ENCODE results near the gene RNU6-7. TPM values are rescaled to one million over a fixed set of nuclear protein-coding genes. Genes with fewer than 3 reads are reported as not detected.
A peak's percentile ranks its signal among the peaks of the same experiment; 100 is the strongest.

RNU6-7 gene
- total and polyA plus RNA-seq, 2 of the 13 experiments (the other 11 are each of a cell fraction or from before 2014, with no cell fraction given), result under 0.01 TPM; not detected in 1

GRCh38 chr14:32201816-32202490, at the start of gene RNU6-7 (continued):
- TF ChIP-seq, protein P1, sequence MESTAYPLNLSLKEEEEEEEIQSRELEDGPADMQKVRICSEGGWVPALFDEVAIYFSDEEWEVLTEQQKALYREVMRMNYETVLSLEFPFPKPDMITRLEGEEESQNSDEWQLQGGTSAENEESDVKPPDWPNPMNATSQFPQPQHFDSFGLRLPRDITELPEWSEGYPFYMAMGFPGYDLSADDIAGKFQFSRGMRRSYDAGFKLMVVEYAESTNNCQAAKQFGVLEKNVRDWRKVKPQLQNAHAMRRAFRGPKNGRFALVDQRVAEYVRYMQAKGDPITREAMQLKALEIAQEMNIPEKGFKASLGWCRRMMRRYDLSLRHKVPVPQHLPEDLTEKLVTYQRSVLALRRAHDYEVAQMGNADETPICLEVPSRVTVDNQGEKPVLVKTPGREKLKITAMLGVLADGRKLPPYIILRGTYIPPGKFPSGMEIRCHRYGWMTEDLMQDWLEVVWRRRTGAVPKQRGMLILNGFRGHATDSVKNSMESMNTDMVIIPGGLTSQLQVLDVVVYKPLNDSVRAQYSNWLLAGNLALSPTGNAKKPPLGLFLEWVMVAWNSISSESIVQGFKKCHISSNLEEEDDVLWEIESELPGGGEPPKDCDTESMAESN (CRISPR knock-in tag; conservative IDR thresholded peaks at IDR 0.05), result no peak; the same call in 1 of the 2 replicates
- peak; percentile 88 for TF ChIP-seq HOXA9 (CRISPR knock-in tag; IDR thresholded peaks at IDR 0.05; ENCODE audit: borderline replicate concordance)
- TF ChIP-seq, protein P2, sequence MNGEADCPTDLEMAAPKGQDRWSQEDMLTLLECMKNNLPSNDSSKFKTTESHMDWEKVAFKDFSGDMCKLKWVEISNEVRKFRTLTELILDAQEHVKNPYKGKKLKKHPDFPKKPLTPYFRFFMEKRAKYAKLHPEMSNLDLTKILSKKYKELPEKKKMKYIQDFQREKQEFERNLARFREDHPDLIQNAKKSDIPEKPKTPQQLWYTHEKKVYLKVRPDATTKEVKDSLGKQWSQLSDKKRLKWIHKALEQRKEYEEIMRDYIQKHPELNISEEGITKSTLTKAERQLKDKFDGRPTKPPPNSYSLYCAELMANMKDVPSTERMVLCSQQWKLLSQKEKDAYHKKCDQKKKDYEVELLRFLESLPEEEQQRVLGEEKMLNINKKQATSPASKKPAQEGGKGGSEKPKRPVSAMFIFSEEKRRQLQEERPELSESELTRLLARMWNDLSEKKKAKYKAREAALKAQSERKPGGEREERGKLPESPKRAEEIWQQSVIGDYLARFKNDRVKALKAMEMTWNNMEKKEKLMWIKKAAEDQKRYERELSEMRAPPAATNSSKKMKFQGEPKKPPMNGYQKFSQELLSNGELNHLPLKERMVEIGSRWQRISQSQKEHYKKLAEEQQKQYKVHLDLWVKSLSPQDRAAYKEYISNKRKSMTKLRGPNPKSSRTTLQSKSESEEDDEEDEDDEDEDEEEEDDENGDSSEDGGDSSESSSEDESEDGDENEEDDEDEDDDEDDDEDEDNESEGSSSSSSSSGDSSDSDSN (CRISPR knock-in tag; IDR thresholded peaks at IDR 0.05), result no peak
- TF ChIP-seq NFYB (CRISPR knock-in tag; IDR thresholded peaks at IDR 0.05), result peak; percentile 16
- 0 out of 2 replicates have a peak, but pooled peaks have one; percentile 21 for TF ChIP-seq NFE2 (CRISPR knock-in tag; IDR thresholded peaks at IDR 0.05)
- peak; percentile 60; the same call in 1 of the 2 replicates for TF ChIP-seq PITX1 (CRISPR knock-in tag; IDR thresholded peaks at IDR 0.05)
- no peak; the same call in 1 of the 2 replicates for TF ChIP-seq ZNF639 (CRISPR knock-in tag; conservative IDR thresholded peaks at IDR 0.05)
- peak; percentile 92 for TF ChIP-seq MYPOP (CRISPR knock-in tag; IDR thresholded peaks at IDR 0.05)
- TF ChIP-seq CREM (IDR thresholded peaks at IDR 0.05), result peak; percentile 65
- no peak for TF ChIP-seq CREM (CRISPR knock-in tag; IDR thresholded peaks at IDR 0.05)
- peak; percentile 20; the same call in 1 of the 2 replicates for TF ChIP-seq ZNF546 (CRISPR knock-in tag; conservative IDR thresholded peaks at IDR 0.05)
- no peak for TF ChIP-seq EP300 (IDR thresholded peaks at IDR 0.05; ENCODE audit: low read depth in 2 of 2, low read length in 2 of 2)
- no peak for TF ChIP-seq EP300 (CRISPR knock-in tag; IDR thresholded peaks at IDR 0.05; ENCODE audit: borderline replicate concordance)
- no peak; the same call in 1 of the 2 replicates for TF ChIP-seq PRDM4 (CRISPR knock-in tag; IDR thresholded peaks at IDR 0.05; ENCODE audit: borderline replicate concordance)
- peak; percentile 76; the same call in 1 of the 2 replicates for TF ChIP-seq SNAI1 (CRISPR knock-in tag; IDR thresholded peaks at IDR 0.05; ENCODE audit: borderline replicate concordance)
- no peak; the same call in 1 of the 2 replicates for TF ChIP-seq ZNF83 (CRISPR knock-in tag; IDR thresholded peaks at IDR 0.05; ENCODE audit: borderline replicate concordance)
- TF ChIP-seq RFXANK (CRISPR knock-in tag; IDR thresholded peaks at IDR 0.05), result 0 out of 2 replicates have a peak, but pooled peaks have one; percentile 27
- TF ChIP-seq YEATS4 (CRISPR knock-in tag; IDR thresholded peaks at IDR 0.05; ENCODE audit: borderline replicate concordance), result no peak
- TF ChIP-seq, protein P3, sequence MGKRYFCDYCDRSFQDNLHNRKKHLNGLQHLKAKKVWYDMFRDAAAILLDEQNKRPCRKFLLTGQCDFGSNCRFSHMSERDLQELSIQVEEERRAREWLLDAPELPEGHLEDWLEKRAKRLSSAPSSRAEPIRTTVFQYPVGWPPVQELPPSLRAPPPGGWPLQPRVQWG (CRISPR knock-in tag; IDR thresholded peaks at IDR 0.05; ENCODE audit: borderline replicate concordance, low read depth), result no peak
- TF ChIP-seq SMARCE1 (IDR thresholded peaks at IDR 0.05; ENCODE audit: borderline replicate concordance), result no peak
